Fibroblast of lung (primary cell): Measurements from ENCODE around the gene MRTFA. TPM values are rescaled to one million over a fixed set of nuclear protein-coding genes. Genes with fewer than 3 reads are reported as not detected.
A peak's percentile ranks its signal among the peaks of the same experiment; 100 is the strongest.
"Not testable (repeated sequence)": the region's sequence is repeated elsewhere in the genome, so short reads cannot be mapped to it uniquely, and the experiment has no call there.

Experiments used
- DNase-seq, 2 donors: peaks; one replicate each; pipeline versions ENCODE4 v3.0.0 to v3.0.0-alpha.2; 2010; ENCODE audit warnings: low read depth in 2 of 2
- H2AFZ ChIP-seq: 2 replicates; pipeline ENCODE4 v1.5.1; 2012; ENCODE audit warnings: low read length, control low read depth, inconsistent platforms
- H3K27ac ChIP-seq: 2 replicates; pipeline ENCODE4 v1.5.1; 2011; ENCODE audit warnings: low read length, control low read depth; ENCODE audit not compliant: insufficient read depth
- H3K27me3 ChIP-seq: 2 replicates; pipeline ENCODE4 v1.5.1; 2011; ENCODE audit warnings: mild to moderate bottlenecking, low read length; ENCODE audit not compliant: control insufficient read depth, insufficient read depth
- H3K36me3 ChIP-seq: 2 replicates; pipeline ENCODE4 v1.5.1; 2011; ENCODE audit warnings: low read length; ENCODE audit not compliant: control insufficient read depth, insufficient read depth
- H3K4me1 ChIP-seq: 2 replicates; pipeline ENCODE4 v1.5.1; 2011; ENCODE audit warnings: low read length; ENCODE audit not compliant: control insufficient read depth, insufficient read depth; ENCODE audit errors: extremely low read depth
- H3K4me2 ChIP-seq: 2 replicates; pipeline ENCODE4 v1.5.1; 2011; ENCODE audit warnings: low read length, control low read depth; ENCODE audit not compliant: insufficient read depth; ENCODE audit errors: extremely low read depth
- H3K4me3 ChIP-seq, 4 experiments: fragments of 200-600 bp in 1 of 4; sonication (generic) in 1 of 4; replicated peaks in 1 of 4; 2 replicates each; pipeline ENCODE4 v1.5.1; 2011 to 2016; ENCODE audit warnings: low read length in 4 of 4, low read depth in 3 of 4, mild to moderate bottlenecking in 3 of 4, control low read depth in 2 of 4, inconsistent platforms in 1 of 4, mixed read lengths in 1 of 4; ENCODE audit not compliant: insufficient read depth in 1 of 4; ENCODE audit errors: control extremely low read depth in 1 of 4
- H3K79me2 ChIP-seq: 2 replicates; pipeline ENCODE4 v1.5.1; 2012; ENCODE audit warnings: mild to moderate bottlenecking, low read length, inconsistent platforms; ENCODE audit not compliant: control insufficient read depth, insufficient read depth
- H3K9ac ChIP-seq: 2 replicates; pipeline ENCODE4 v1.5.1; 2011; ENCODE audit warnings: mild to moderate bottlenecking, low read length, control low read depth; ENCODE audit not compliant: insufficient read depth
- H3K9me3 ChIP-seq: 2 replicates; pipeline ENCODE4 v1.5.1; 2012; ENCODE audit warnings: low read depth, low read length; ENCODE audit not compliant: control insufficient read depth, insufficient read depth
- H4K20me1 ChIP-seq: 2 replicates; pipeline ENCODE4 v1.5.1; 2011; ENCODE audit warnings: low read length; ENCODE audit not compliant: control insufficient read depth, insufficient read depth; ENCODE audit errors: extremely low read depth
- CTCF ChIP-seq, 2 donors: IDR thresholded peaks in 1 of 2; conservative IDR thresholded peaks in 1 of 2; 1 replicate in 1 of 2; 2 replicates in 1 of 2; pipeline ENCODE4 v1.5.1; 2011 to 2012; ENCODE audit warnings: low read length in 2 of 2, control low read depth in 1 of 2, inconsistent platforms in 1 of 2, low read depth in 1 of 2, mild to moderate bottlenecking in 1 of 2
- EZH2 ChIP-seq: IDR thresholded peaks from 2 replicates; pipeline ENCODE4 v1.5.1; 2012; ENCODE audit warnings: low read length, control low read depth, mild to moderate bottlenecking; ENCODE audit errors: missing control alignments
- polyA plus RNA-seq, 2 donors: library from polyadenylated mRNA; depleted of rRNA in 1 of 2; stranded (reverse) in 1 of 2; unstranded in 1 of 2; fragments of >200 nt; gene quantifications; 2 replicates each; pipeline ENCODE4 v1.2.1, GENCODE V29; 2011 to 2012; ENCODE audit warnings: missing spikeins in 1 of 2
- total RNA-seq: library from RNA; depleted of rRNA; stranded (reverse); fragments of >200 nt; gene quantifications from 2 replicates; pipeline ENCODE4 v1.2.1, GENCODE V29; 2014

MRTFA gene
- total and polyA plus RNA-seq, 2 donors (not counting 1 experiment from before 2014, with no cell fraction given): 7.6 to 23.0 TPM

GRCh38 chr22:40511604-40512003, 124.9 kb downstream of the MRTFA start:
- no peaks in the 10 kb centered on the region for H3K9me3 ChIP-seq
- H3K27ac ChIP-seq: peak overlapping the region; percentile 79
- H3K4me2 ChIP-seq: no peak overlapping the region
- TF ChIP-seq EZH2 (no peak), CTCF (conservative IDR thresholded peaks at IDR 0.05 in 1 of 2, IDR thresholded peaks at IDR 0.05 in 1 of 2; ENCODE audit: low read depth in 1 of 2, low read length in 2 of 2) (no peak)
- H4K20me1 ChIP-seq: no peaks in the 10 kb centered on the region
- peak in 1 of 2 donors; percentile 59 for DNase-seq
- H3K79me2 ChIP-seq: peaks cover 17% of the 10 kb centered on the region
- no peak overlapping the region for H3K4me3 ChIP-seq
- H2AFZ ChIP-seq: no peak overlapping the region
- H3K9ac ChIP-seq: no peak overlapping the region
- no peaks in the 10 kb centered on the region for H3K36me3 ChIP-seq
- peaks cover 38% of the 10 kb centered on the region for H3K4me1 ChIP-seq
- no peaks in the 10 kb centered on the region for H3K27me3 ChIP-seq

GRCh38 chr22:40510631-40511364, 125.7 kb downstream of the MRTFA start:
- no peaks in the 10 kb centered on the region for H3K27me3 ChIP-seq
- no peak overlapping the region for H2AFZ ChIP-seq
- H3K4me3 ChIP-seq: peak overlapping the region in 1 of 4 experiments; percentile 3
- H3K79me2 ChIP-seq: peaks cover 17% of the 10 kb centered on the region
- no peaks in the 10 kb centered on the region for H4K20me1 ChIP-seq
- H3K9me3 ChIP-seq: no peaks in the 10 kb centered on the region
- peak in 1 of 2 donors; percentile 33 for DNase-seq
- peak overlapping the region; percentile 25 for H3K4me2 ChIP-seq
- H3K4me1 ChIP-seq: peaks cover 40% of the 10 kb centered on the region
- no peaks in the 10 kb centered on the region for H3K36me3 ChIP-seq
- no peak overlapping the region for H3K9ac ChIP-seq
- H3K27ac ChIP-seq: peak overlapping the region; percentile 79
- TF ChIP-seq CTCF (conservative IDR thresholded peaks at IDR 0.05 in 1 of 2, IDR thresholded peaks at IDR 0.05 in 1 of 2; ENCODE audit: low read depth in 1 of 2, low read length in 2 of 2): no peak
- TF ChIP-seq EZH2: no peak

GRCh38 chr22:40509401-40510134, 127.0 kb downstream of the MRTFA start:
- Histone ChIP-seq H3K27ac (peak overlapping the region; percentile 79), H3K9me3 (no peaks in the 10 kb centered on the region), H4K20me1 (no peaks in the 10 kb centered on the region), H3K4me2 (peak overlapping the region; percentile 29), H3K27me3 (no peaks in the 10 kb centered on the region), H3K36me3 (no peaks in the 10 kb centered on the region), H2AFZ (no peak overlapping the region), H3K4me3 (no peak overlapping the region), H3K9ac (peak overlapping the region; percentile 57), H3K79me2 (peaks cover 17% of the 10 kb centered on the region), H3K4me1 (peaks cover 42% of the 10 kb centered on the region)
- peak; percentile 94 to 99 for DNase-seq
- no peak for TF ChIP-seq EZH2
- no peak for TF ChIP-seq CTCF (conservative IDR thresholded peaks at IDR 0.05 in 1 of 2, IDR thresholded peaks at IDR 0.05 in 1 of 2; ENCODE audit: low read depth in 1 of 2, low read length in 2 of 2)

- not testable (repeated sequence) for DNase-seq, H3K36me3 ChIP-seq, H3K9me3 ChIP-seq, H3K4me3 ChIP-seq, H2AFZ ChIP-seq, H3K9ac ChIP-seq, H3K4me2 ChIP-seq, H3K27me3 ChIP-seq, H4K20me1 ChIP-seq
- peaks cover 17% of the 10 kb centered on the region for H3K79me2 ChIP-seq
- peak overlapping the region; percentile 79 for H3K27ac ChIP-seq
- peaks cover 41% of the 10 kb centered on the region for H3K4me1 ChIP-seq
Measured at GRCh38 chr22:40508046-40508445, 128.5 kb downstream of the MRTFA start.
